GM21360 (cell line): ENCODE results near the gene FNDC1.
"Not testable (repeated sequence)": the region's sequence is repeated elsewhere in the genome, so short reads cannot be mapped to it uniquely, and the experiment has no call there.

Experiments
- ATAC-seq: cut with Tn5 transposase; IDR thresholded peaks from one replicate; pipeline ENCODE4 v1.9.1; 2021; ENCODE audit warnings: mild to moderate bottlenecking, moderate library complexity; ENCODE audit not compliant: unreplicated experiment

FNDC1 gene

DNA sequence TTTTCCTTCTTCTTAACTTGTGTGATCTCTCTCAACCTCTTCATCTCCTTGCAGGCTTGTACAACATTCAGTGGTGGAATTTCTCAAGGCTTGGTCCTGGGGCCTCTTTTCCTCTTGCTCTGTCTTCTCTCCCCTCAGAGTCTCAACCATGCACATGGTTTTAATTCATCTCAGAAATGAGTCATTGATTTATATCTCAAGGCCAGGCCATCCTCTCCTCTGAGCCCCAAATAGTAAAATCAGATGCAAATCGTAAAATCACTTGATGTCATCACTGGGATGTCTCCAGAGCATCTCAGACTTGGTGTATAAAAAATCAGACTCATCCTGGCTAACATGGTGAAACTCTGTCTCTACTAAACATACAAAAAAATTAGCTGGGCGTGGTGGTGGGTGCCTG is 85.0 kb downstream of the FNDC1 start:
- ATAC-seq = no peak

DNA sequence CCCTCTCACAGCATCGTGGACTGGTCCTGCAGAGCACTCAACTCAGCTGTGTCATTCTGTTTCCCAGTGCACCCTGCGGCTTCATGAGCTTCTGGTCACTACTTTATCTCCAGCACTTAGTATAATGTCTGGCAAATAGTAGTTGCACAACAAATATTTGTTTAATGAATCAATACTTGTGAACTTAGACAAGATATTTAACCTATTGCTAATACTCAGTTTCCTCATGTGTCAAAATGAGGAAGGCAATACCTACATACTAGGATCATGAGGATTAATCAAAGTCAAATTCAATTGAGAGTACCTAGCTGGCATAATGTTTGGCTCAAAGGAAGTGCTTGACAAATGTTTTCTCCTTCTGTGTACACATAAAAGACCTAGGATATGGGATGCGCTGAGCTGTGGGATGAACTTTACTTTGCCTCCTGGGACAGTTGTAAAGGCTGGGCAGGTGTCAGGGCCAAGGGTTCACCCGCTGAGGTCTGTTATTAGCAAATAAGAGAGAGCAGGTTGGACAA is 86.3 kb downstream of the FNDC1 start:
- ATAC-seq = no peak

DNA sequence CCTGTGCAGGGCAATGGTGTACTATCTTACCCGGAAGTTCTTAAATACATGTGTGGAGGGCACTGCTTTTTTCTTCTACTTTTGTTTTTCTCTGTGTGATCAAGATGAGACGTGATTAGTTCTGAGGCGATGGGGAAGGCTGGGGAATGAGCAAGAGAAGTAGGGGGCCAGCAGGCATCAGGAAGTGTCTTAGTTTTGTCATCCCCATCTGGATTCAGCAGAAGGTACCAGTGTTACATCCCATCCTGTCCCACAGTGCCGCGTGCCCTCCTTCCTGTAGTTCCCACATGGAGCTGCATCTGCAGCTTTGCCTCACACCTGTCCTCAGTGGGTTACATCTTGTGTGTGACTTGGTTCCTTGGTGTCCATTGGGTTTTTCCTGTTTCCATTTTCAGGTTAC is 86.9 kb downstream of the FNDC1 start:
- ATAC-seq = no peak

GRCh38 chr6:159257846-159258245 is 88.6 kb downstream of the FNDC1 start:
- no peak for ATAC-seq

DNA sequence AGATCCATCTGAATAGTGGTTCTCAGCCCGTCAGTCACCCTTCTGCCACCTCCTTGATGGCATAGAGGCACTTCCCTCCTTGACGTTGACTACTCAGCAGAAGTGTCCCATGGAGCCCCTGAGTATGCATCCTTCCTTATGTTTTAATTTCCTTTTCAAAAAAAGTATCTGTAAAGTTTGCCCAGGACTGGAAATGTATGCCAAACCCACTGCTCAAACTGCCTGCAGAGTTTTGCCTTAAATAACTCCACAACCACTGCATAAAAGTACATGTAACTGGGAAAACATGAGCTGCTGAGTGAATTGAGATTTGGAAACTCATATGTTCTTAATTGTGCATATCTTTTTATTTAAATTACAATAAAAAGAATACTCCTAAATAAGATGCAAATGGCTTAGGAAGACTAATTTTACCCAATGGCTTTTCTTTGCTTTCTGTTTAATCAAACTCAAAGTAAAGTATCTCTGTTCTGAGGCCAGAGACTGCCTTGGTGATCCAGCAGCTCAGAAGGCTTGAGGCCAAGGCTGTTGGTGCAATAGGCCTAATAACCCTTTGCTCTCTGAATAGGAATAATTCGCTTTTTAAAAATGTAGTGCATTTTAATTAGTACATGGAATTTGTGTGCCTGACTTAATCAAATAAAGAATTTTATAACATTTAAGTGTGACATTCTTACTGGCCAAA is 90.4 kb downstream of the FNDC1 start:
- ATAC-seq = no peak

- no peak for ATAC-seq
Observed at GRCh38 chr6:159260208-159260607, 91.0 kb downstream of the FNDC1 start.

- no peak for ATAC-seq
Observed at GRCh38 chr6:159261995-159262394, 92.8 kb downstream of the FNDC1 start.

- no peak for ATAC-seq
Observed at GRCh38 chr6:159262586-159262985, 93.4 kb downstream of the FNDC1 start.

- no peak for ATAC-seq
Observed at GRCh38 chr6:159267165-159267564, 98.0 kb downstream of the FNDC1 start.

DNA sequence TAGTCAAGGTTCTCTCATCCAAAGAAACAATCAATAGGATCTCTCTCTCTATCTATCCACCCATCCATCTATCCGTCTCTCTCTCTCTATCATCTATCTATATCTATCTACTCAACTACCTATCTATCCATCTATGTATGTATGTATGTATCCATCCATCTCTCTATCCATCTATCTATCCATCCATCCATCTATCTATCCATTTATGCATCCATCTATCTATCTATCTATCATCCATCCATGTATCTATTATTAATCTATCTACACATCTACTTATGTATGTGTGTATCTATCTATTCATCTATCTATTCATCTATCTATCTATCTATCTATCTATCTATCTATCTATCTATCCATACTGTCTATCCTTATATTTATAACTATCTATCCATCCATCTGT is 99.3 kb downstream of the FNDC1 start:
- ATAC-seq = no peak

GRCh38 chr6:159271257-159271656 is 102.1 kb downstream of the FNDC1 start:
- no peak for ATAC-seq

DNA sequence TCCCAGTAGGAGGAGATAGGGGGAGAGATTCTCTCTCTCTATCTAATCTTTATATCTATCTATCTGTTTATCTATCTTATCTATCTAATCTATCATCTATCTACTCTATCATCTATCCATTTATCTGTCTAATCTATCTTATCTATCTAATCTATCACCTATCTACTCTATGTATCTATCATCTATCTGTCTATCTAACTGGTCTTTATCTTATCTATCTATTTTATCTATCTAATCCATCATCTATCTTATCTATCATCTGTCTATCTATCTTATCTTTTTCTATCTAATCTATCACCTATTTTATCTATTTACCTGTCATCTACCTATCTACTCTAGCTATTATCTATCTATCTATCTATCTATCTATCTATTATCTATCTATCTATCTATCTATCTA is 109.4 kb downstream of the FNDC1 start:
- ATAC-seq = no peak

- ATAC-seq = no peak
Observed at GRCh38 chr6:159279790-159280277, 110.6 kb downstream of the FNDC1 start.

DNA sequence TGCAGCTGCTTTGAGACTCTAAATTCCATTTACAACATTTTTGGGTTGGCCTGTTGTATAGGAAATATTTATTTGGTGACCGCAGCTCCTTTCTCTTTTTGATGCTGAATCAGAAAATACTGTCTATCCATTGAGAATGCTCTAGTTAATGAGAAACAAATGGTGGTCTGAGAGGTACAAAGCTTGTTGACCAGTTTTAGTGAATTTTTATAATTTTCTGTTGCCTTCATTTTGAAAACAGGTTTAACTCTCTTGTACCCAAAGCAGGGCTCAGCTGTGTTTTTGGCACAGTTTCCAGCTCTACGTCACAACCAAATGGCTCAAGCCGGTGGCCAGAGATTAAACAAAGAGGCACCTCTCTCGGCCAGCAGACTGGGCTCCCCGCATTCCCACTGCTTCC is 113.2 kb downstream of the FNDC1 start:
- ATAC-seq = no peak

DNA sequence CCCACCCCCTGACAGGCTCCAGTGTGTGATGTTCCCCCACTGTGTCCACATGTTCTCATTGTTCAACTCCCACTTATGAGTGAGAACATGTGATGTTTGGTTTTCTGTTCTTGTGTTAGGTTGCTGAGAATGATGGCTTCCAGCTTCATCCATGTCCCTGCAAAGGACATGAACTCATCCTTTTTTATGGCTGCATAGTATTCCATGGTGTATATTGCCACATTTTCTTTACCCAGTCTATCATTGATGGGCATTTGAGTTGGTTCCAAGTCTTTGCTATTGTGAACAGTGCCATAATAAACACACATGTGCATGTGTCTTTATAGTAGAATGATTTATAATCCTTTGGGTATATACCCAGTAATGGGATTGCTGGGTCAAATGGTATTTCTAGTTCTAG is 115.5 kb downstream of the FNDC1 start:
- ATAC-seq = not testable (repeated sequence)

DNA sequence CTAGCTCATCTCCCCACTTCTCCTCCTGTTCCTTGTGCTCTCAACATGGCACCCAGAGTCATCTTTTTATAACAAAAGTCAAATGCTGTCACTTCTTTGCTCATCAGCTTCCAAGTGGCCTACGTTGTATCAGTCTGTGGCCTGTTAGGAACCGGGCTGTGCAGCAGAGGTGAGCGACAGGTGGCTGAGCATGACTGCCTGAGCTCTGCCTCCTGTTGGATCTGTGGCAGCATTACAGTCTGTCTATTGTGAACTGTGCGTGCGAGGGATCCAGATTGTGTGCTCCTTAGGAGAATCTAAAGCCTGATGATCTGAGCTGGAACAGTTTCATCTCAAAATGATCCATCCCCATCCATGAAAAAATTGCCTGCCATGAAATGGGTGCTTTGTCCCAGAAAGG is 129.6 kb downstream of the FNDC1 start:
- no peak for ATAC-seq

DNA sequence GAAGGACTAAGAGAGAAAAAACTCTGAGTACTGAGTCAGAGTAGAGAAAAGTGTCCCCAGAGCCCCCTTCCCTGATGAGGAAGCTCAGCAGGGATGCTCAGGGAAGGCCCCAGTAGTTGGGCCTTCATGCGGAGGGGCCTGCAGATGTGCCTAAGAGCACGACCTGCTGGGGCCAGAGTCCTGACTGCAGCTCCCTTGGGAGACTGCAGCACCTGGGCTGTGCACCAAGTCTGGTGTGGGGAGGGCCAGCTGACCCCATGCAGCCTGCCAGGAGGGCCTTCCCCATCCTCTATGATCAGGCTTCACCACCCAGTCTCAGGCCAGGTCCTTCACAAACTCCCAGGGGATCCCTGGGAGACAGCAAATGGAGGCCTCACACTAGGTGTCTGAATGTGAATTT is 130.4 kb downstream of the FNDC1 start:
- no peak for ATAC-seq

DNA sequence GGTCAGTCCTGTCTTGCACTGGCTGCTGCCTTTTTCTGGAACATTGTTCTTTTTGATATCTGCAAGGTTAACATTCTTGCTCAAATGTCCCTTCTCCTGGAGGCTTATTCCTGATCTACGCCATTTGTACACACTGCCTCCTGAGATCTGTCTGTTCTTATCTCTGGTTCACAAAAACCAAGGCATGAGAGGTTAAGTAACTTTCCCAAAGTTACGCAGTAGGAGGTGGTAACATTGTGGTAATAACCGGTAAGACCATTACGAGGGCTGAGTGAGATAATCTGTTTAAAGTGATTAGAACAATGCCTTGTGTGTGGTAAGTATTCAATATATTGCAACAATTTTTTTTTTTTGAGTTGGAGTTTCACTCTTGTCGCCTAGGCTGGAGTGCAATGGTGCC is 132.1 kb downstream of the FNDC1 start:
- no peak for ATAC-seq

- no peak for ATAC-seq
Observed at GRCh38 chr6:159301810-159302593, 132.8 kb downstream of the FNDC1 start.

DNA sequence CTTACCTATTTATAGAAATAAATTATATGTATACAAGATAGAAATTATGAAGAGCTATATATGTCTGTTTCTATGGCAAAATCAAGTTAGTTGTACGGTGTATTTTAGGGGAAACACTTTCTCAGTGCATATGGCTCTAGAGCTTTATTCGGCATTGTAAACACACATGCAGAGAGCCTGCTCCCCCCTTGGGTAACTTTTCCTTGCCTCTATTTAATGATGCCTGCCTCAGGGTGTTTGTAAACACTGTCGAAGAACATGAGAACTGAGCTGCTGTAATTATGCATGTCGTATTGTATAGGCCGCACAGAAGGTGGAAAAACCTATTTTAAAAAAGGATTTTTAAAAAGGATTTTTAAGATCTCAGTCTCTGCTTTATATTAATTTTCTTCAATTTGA is 133.4 kb downstream of the FNDC1 start:
- no peak for ATAC-seq

DNA sequence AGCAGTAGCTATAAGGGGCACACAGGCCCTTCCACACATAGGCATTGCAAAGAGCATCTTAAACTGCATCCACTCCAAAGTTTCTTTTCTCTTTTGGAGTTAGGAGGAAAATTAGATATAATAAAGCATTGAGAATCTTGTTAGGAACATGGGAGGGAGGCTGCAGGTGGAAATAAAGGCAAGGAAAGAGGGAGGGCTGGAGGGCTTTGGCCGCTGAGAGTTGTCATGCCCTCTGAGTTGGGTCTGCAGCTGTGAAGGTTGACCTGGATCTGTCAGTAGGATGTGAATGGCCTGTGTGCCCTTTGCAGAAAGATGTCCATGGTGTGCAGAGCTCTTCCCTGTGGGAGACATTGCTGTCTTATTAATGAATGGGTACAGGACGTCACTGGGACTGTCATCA is 134.0 kb downstream of the FNDC1 start:
- no peak for ATAC-seq

DNA sequence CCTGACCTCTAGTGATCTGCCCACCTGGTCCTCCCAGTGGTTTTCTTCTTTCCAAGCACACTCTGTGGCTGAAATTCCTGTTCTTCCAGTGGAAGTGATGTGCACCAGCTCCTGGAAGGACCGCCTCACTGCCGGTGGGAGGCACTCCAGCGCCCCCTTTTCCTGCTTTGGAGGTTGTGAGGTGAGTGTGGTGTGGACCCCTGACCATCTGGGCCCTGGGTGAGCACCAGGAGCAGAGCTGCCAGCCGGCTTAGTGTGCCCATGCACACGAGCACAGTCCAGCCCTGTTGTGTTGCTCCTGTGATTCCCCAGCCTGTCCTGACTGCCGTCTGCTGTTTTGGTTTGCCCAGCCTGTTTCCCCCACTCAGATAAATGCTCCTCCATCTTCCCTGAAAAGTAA is 134.6 kb downstream of the FNDC1 start:
- no peak for ATAC-seq
